Bronchial epithelial cell (primary cell): Measurements from ENCODE around the gene VSTM2L. TPM values are rescaled to one million over a fixed set of nuclear protein-coding genes. Genes with fewer than 3 reads are reported as not detected.

Experiments used
- DNase-seq: peaks from one replicate; pipeline ENCODE4 v3.0.0-alpha.2; 2010; ENCODE audit warnings: low read depth
- FAIRE-seq: peaks from 2 replicates; lab custom pipeline; 2011; peaks lifted over from hg19 to GRCh38; lab: Jason Lieb, UNC
- H3K27me3 ChIP-seq: 2 replicates; pipeline ENCODE4 v1.5.1; 2011; ENCODE audit warnings: low read length; ENCODE audit not compliant: control insufficient read depth, insufficient read depth
- H3K36me3 ChIP-seq: 2 replicates; pipeline ENCODE4 v1.5.1; 2011; ENCODE audit warnings: low read length; ENCODE audit not compliant: control insufficient read depth, insufficient read depth
- H3K4me3 ChIP-seq: 2 replicates; pipeline ENCODE4 v1.5.1; 2011; ENCODE audit warnings: mild to moderate bottlenecking, low read depth, low read length, control low read depth
- CTCF ChIP-seq: IDR thresholded peaks from 2 replicates; pipeline ENCODE4 v1.5.1; 2011; ENCODE audit warnings: mild to moderate bottlenecking, moderate library complexity, low read length, control low read depth, inconsistent platforms; ENCODE audit not compliant: insufficient read depth, severe bottlenecking
- total RNA-seq: library from RNA; depleted of rRNA; stranded (reverse); fragments of >200 nt; gene quantifications from 2 replicates; pipeline ENCODE4 v1.2.1, GENCODE V29; 2014

Gene VSTM2L
- total RNA-seq, 1 donor from 2014 or later, result 5.0 TPM

GRCh38 chr20:37944456-37944981, 41.6 kb downstream of the VSTM2L start:
- Histone ChIP-seq H3K27me3 (no peaks in the 10 kb centered on the region), H3K4me3 (no peak overlapping the region), H3K36me3 (no peaks in the 10 kb centered on the region)
- TF ChIP-seq CTCF, result no peak
- no peak for FAIRE-seq
- no peak for DNase-seq

GRCh38 chr20:37945091-37945547, 42.2 kb downstream of the VSTM2L start:
- no peaks in the 10 kb centered on the region for H3K27me3 ChIP-seq
- no peak for TF ChIP-seq CTCF
- no peak overlapping the region for H3K4me3 ChIP-seq
- no peaks in the 10 kb centered on the region for H3K36me3 ChIP-seq
- DNase-seq (no peak), FAIRE-seq (no peak)

GRCh38 chr20:37946946-37947345, 44.0 kb downstream of the VSTM2L start:
- no peak for TF ChIP-seq CTCF
- Histone ChIP-seq H3K36me3 (no peaks in the 10 kb centered on the region), H3K27me3 (no peaks in the 10 kb centered on the region), H3K4me3 (no peak overlapping the region)
- DNase-seq, result no peak
- FAIRE-seq, result no peak

- DNase-seq, result no peak
- Histone ChIP-seq H3K4me3 (no peak overlapping the region), H3K27me3 (no peaks in the 10 kb centered on the region), H3K36me3 (no peaks in the 10 kb centered on the region)
- FAIRE-seq, result no peak
- TF ChIP-seq CTCF, result no peak
Measured at GRCh38 chr20:37947943-37948342, 45.0 kb downstream of the VSTM2L start.

- no peak for FAIRE-seq
- no peak for DNase-seq
- Histone ChIP-seq H3K36me3 (no peaks in the 10 kb centered on the region), H3K4me3 (no peak overlapping the region), H3K27me3 (no peaks in the 10 kb centered on the region)
- TF ChIP-seq CTCF, result no peak
Measured at GRCh38 chr20:37948956-37949355, 46.0 kb downstream of the VSTM2L start.

- DNase-seq (no peak), FAIRE-seq (no peak)
- Histone ChIP-seq H3K27me3 (no peaks in the 10 kb centered on the region), H3K36me3 (no peaks in the 10 kb centered on the region), H3K4me3 (no peak overlapping the region)
- TF ChIP-seq CTCF, result no peak
Measured at GRCh38 chr20:37954190-37954589, 51.3 kb downstream of the VSTM2L start.
